ENCODE measurements around the gene TSPAN9.

The TSPAN9 gene

GRCh38 chr12:3105690-3106479, 28.7 kb downstream of the TSPAN9 start:
- Histone ChIP-seq H3K4me1 (ENCODE audit: control insufficient read depth, insufficient read depth, low read length) (peaks cover 37% of the 10 kb centered on the region), H3K27me3 (replicated peaks; ENCODE audit: control insufficient read depth, insufficient read depth, low read length) (no peaks in the 10 kb centered on the region), H3K9ac (ENCODE audit: low read length) (no peak overlapping the region), H3K36me3 (ENCODE audit: control insufficient read depth, insufficient read depth, low read length, severe bottlenecking) (no peaks in the 10 kb centered on the region), H3K4me3 (ENCODE audit: low read length) (no peak overlapping the region), H3K9me3 (ENCODE audit: control insufficient read depth, low read length) (no peaks in the 10 kb centered on the region)
- DNase-seq (ENCODE audit: low read depth) = no peak

DNA sequence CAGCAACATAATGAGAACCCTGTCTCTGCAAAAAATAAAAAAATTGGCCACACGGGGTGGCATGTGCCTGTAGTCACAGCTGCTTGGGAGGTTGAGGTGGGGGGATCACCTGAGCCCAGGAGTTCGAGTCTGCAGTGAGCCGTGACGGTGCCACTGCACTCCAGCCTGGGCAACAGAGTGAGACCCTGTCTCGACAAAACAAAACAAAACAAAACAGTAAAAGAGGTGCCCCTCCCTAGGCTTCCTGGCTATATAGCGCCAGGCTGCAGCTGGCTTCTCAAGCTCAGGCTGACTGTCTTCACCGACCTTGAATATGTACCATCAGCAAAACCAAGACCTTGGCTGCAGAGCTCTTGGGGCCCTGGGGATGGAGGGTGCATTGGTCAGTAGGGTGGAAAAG, 29.4 kb downstream of the TSPAN9 start:
- H3K27me3 ChIP-seq (replicated peaks; ENCODE audit: control insufficient read depth, insufficient read depth, low read length) = no peaks in the 10 kb centered on the region
- H3K9me3 ChIP-seq (ENCODE audit: control insufficient read depth, low read length) = no peaks in the 10 kb centered on the region
- H3K4me3 ChIP-seq (ENCODE audit: low read length) = no peak overlapping the region
- no peaks in the 10 kb centered on the region for H3K36me3 ChIP-seq (ENCODE audit: control insufficient read depth, insufficient read depth, low read length, severe bottlenecking)
- peaks cover 35% of the 10 kb centered on the region for H3K4me1 ChIP-seq (ENCODE audit: control insufficient read depth, insufficient read depth, low read length)
- DNase-seq (ENCODE audit: low read depth) = no peak
- no peak overlapping the region for H3K9ac ChIP-seq (ENCODE audit: low read length)

GRCh38 chr12:3107071-3107583, 29.9 kb downstream of the TSPAN9 start:
- no peaks in the 10 kb centered on the region for H3K9me3 ChIP-seq (ENCODE audit: control insufficient read depth, low read length)
- DNase-seq (ENCODE audit: low read depth) = peak; percentile 65
- H3K27me3 ChIP-seq (replicated peaks; ENCODE audit: control insufficient read depth, insufficient read depth, low read length) = no peaks in the 10 kb centered on the region
- no peak overlapping the region for H3K4me3 ChIP-seq (ENCODE audit: low read length)
- no peaks in the 10 kb centered on the region for H3K36me3 ChIP-seq (ENCODE audit: control insufficient read depth, insufficient read depth, low read length, severe bottlenecking)
- H3K9ac ChIP-seq (ENCODE audit: low read length) = no peak overlapping the region
- H3K4me1 ChIP-seq (ENCODE audit: control insufficient read depth, insufficient read depth, low read length) = peaks cover 30% of the 10 kb centered on the region

- no peak for DNase-seq (ENCODE audit: low read depth)
- no peaks in the 10 kb centered on the region for H3K9me3 ChIP-seq (ENCODE audit: control insufficient read depth, low read length)
- H3K4me1 ChIP-seq (ENCODE audit: control insufficient read depth, insufficient read depth, low read length) = peaks cover 25% of the 10 kb centered on the region
- no peak overlapping the region for H3K4me3 ChIP-seq (ENCODE audit: low read length)
- H3K9ac ChIP-seq (ENCODE audit: low read length) = no peak overlapping the region
- no peaks in the 10 kb centered on the region for H3K36me3 ChIP-seq (ENCODE audit: control insufficient read depth, insufficient read depth, low read length, severe bottlenecking)
- no peaks in the 10 kb centered on the region for H3K27me3 ChIP-seq (replicated peaks; ENCODE audit: control insufficient read depth, insufficient read depth, low read length)
Measured at GRCh38 chr12:3107954-3108353, 30.8 kb downstream of the TSPAN9 start.

DNA sequence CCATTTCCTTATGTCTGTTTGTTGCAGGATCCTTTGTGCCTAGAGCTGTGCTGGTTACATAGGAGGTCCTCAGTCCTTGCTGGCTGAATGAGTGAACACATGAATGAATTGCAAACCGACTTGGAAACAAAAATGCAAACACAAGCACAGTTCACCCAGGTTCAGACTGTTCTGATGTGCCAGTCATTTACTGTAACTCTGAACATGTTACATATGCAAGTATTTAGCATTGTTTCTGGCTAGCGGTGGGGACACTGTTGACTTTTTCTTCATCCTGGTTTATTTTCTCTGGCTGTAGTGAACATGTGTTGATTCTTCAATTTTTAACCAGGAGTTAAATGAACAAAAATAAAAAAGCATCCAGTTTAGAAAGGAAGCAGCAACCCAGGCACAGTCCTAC, 33.4 kb downstream of the TSPAN9 start:
- Histone ChIP-seq H3K4me1 (ENCODE audit: control insufficient read depth, insufficient read depth, low read length) (peaks cover 8% of the 10 kb centered on the region), H3K9me3 (ENCODE audit: control insufficient read depth, low read length) (no peaks in the 10 kb centered on the region), H3K4me3 (ENCODE audit: low read length) (no peak overlapping the region), H3K27me3 (replicated peaks; ENCODE audit: control insufficient read depth, insufficient read depth, low read length) (no peaks in the 10 kb centered on the region), H3K36me3 (ENCODE audit: control insufficient read depth, insufficient read depth, low read length, severe bottlenecking) (no peaks in the 10 kb centered on the region), H3K9ac (ENCODE audit: low read length) (no peak overlapping the region)
- DNase-seq (ENCODE audit: low read depth) = peak; percentile 47

DNA sequence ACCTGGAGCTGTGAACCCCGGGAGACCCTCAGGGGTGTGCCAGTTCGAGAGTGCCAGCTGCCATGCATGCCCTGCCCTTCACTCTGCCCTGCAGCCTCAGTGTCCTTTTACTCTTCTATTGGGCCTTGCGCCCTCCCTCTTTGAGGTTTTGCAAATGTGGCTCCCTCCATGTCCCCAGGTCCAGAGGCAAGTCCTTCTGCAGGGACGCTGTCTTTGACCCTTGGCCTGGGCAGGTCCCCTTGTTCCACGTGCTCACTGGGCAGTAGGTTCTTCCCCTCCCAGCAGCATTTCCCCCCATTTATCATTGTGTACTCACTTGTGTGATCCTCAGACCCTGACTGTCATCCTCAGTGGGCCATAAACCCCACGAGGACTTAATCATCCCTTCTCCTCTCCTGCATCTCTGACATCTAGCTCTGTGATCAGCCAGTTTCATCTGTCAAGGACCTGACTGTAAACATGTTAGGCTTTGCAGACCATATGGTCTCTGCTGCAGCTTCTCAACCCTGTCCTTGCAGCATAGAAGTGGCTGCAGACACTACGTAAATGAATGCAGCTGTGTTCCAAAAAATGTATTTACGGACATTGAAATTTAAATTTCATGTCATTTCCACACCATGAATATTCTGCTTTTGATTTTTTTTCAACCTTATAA, 36.6 kb downstream of the TSPAN9 start:
- DNase-seq (ENCODE audit: low read depth) = no peak
- Histone ChIP-seq H3K4me3 (ENCODE audit: low read length) (no peak overlapping the region), H3K27me3 (replicated peaks; ENCODE audit: control insufficient read depth, insufficient read depth, low read length) (peaks cover 6% of the 10 kb centered on the region), H3K9ac (ENCODE audit: low read length) (no peak overlapping the region), H3K4me1 (ENCODE audit: control insufficient read depth, insufficient read depth, low read length) (peaks cover 6% of the 10 kb centered on the region), H3K36me3 (ENCODE audit: control insufficient read depth, insufficient read depth, low read length, severe bottlenecking) (no peaks in the 10 kb centered on the region), H3K9me3 (ENCODE audit: control insufficient read depth, low read length) (no peaks in the 10 kb centered on the region)

DNA sequence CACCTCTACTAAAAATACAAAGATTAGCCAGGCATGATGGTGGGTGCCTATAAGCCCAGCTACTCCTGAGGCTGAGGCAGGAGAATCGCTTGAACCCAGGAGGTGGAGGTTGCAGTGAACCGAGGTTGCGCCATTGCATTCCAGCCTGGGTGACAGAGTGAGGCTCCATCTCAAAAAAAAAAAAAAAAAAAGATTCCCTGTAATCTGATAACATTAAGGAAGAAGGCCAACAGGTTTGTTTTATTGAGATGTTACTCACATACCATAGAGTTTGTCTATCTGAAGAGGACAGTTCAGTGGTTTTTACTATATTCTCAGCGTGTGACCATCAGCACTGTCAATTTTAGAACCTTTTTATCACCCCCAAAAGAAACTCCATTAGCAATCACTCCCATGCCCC, 37.5 kb downstream of the TSPAN9 start:
- no peaks in the 10 kb centered on the region for H3K36me3 ChIP-seq (ENCODE audit: control insufficient read depth, insufficient read depth, low read length, severe bottlenecking)
- peaks cover 6% of the 10 kb centered on the region for H3K27me3 ChIP-seq (replicated peaks; ENCODE audit: control insufficient read depth, insufficient read depth, low read length)
- no peaks in the 10 kb centered on the region for H3K9me3 ChIP-seq (ENCODE audit: control insufficient read depth, low read length)
- H3K9ac ChIP-seq (ENCODE audit: low read length) = no peak overlapping the region
- peaks cover 6% of the 10 kb centered on the region for H3K4me1 ChIP-seq (ENCODE audit: control insufficient read depth, insufficient read depth, low read length)
- no peak for DNase-seq (ENCODE audit: low read depth)
- H3K4me3 ChIP-seq (ENCODE audit: low read length) = no peak overlapping the region

- Histone ChIP-seq H3K27me3 (replicated peaks; ENCODE audit: control insufficient read depth, insufficient read depth, low read length) (peaks cover 6% of the 10 kb centered on the region), H3K36me3 (ENCODE audit: control insufficient read depth, insufficient read depth, low read length, severe bottlenecking) (no peaks in the 10 kb centered on the region), H3K4me1 (ENCODE audit: control insufficient read depth, insufficient read depth, low read length) (peaks cover 6% of the 10 kb centered on the region), H3K9ac (ENCODE audit: low read length) (no peak overlapping the region), H3K4me3 (ENCODE audit: low read length) (no peak overlapping the region), H3K9me3 (ENCODE audit: control insufficient read depth, low read length) (no peaks in the 10 kb centered on the region)
- no peak for DNase-seq (ENCODE audit: low read depth)
Measured at GRCh38 chr12:3115078-3115477, 37.9 kb downstream of the TSPAN9 start.

DNA sequence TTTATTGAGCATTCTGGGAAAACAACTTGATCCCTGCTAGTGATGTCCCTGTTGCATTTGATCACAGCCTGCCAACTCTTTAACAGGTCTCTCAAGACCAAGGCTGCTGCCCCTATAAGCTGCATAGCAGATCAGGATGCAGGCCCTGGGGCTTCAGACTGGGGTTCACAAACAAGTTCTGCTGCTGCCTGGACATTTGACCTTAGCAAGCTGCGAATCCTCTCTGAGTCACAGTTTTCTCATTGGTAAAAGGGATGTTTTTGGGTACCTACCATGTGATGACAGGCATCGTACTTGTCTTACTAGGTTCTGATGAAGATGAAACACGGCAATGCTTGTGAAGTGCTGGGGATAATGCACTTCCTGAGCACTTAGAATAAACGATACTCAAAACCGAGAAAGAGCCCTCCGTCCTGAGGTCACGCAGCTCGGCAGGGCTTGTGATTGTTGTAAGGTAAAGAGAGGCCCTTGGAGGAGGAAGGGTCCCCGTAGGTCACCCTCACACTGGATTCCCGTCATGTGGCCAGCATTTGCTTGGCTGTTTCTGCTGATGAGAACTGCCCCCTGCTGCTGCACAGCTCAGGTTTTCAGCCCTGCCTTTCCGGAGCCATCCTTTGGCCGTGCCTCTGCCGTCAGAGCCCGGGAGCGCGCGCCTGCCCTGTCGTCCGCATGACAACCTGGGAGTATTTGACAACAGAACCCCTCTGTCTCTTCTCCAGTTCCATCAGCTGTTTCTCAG, 39.1 kb downstream of the TSPAN9 start:
- H3K9ac ChIP-seq (ENCODE audit: low read length) = no peak overlapping the region
- H3K36me3 ChIP-seq (ENCODE audit: control insufficient read depth, insufficient read depth, low read length, severe bottlenecking) = no peaks in the 10 kb centered on the region
- no peaks in the 10 kb centered on the region for H3K9me3 ChIP-seq (ENCODE audit: control insufficient read depth, low read length)
- peaks cover 6% of the 10 kb centered on the region for H3K27me3 ChIP-seq (replicated peaks; ENCODE audit: control insufficient read depth, insufficient read depth, low read length)
- DNase-seq (ENCODE audit: low read depth) = no peak
- no peak overlapping the region for H3K4me3 ChIP-seq (ENCODE audit: low read length)
- H3K4me1 ChIP-seq (ENCODE audit: control insufficient read depth, insufficient read depth, low read length) = no peaks in the 10 kb centered on the region

DNA sequence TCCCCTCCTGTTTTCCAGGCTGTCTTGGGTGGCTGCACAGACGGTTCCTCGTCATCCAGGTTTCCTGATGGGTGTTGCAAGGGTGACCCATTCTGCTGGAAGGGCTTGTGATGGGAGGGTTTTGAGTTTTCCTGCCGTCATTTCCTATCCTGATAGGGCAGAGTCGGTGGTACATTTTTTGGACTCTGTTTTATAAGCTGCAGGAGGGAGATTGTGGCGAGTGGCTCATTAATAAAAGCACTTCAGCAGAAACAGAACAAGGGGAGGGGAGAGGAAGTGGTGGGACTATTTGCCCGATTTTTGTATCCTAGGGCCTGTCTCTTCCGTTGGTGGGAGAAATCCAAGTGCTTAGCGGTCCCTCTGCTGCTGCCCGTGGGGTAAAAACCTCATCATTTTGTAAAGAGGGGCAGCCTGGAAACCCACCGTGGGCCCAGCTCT, 40.0 kb downstream of the TSPAN9 start:
- no peak overlapping the region for H3K9ac ChIP-seq (ENCODE audit: low read length)
- no peak overlapping the region for H3K4me3 ChIP-seq (ENCODE audit: low read length)
- no peaks in the 10 kb centered on the region for H3K4me1 ChIP-seq (ENCODE audit: control insufficient read depth, insufficient read depth, low read length)
- DNase-seq (ENCODE audit: low read depth) = peak; percentile 25
- no peaks in the 10 kb centered on the region for H3K9me3 ChIP-seq (ENCODE audit: control insufficient read depth, low read length)
- H3K27me3 ChIP-seq (replicated peaks; ENCODE audit: control insufficient read depth, insufficient read depth, low read length) = peaks cover 6% of the 10 kb centered on the region
- no peaks in the 10 kb centered on the region for H3K36me3 ChIP-seq (ENCODE audit: control insufficient read depth, insufficient read depth, low read length, severe bottlenecking)

DNA sequence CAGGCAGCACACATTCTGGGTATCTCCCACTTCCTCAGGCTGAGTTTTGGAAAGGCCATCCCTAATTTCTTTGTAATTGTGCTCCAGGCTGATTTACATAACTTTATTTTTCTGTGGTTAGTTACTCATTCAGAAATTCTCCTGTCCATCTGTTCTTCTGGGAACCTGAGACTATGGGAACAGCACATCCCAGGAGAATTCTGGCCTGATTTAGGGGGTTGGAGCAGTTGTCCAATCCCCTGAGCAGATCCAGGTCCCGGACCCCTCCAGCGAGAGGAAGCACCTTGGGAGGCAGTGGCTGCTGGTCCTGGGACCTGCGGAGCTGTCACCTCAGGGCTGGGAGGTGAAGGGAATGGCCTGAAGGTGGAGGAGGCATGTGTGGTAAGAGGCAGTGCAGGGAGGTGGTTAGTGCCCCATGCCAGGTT, 40.4 kb downstream of the TSPAN9 start:
- DNase-seq (ENCODE audit: low read depth) = peak; percentile 84
- Histone ChIP-seq H3K9me3 (ENCODE audit: control insufficient read depth, low read length) (no peaks in the 10 kb centered on the region), H3K36me3 (ENCODE audit: control insufficient read depth, insufficient read depth, low read length, severe bottlenecking) (no peaks in the 10 kb centered on the region), H3K4me3 (ENCODE audit: low read length) (no peak overlapping the region), H3K27me3 (replicated peaks; ENCODE audit: control insufficient read depth, insufficient read depth, low read length) (peaks cover 6% of the 10 kb centered on the region), H3K4me1 (ENCODE audit: control insufficient read depth, insufficient read depth, low read length) (no peaks in the 10 kb centered on the region), H3K9ac (ENCODE audit: low read length) (no peak overlapping the region)
